ENCODE results near the gene ALDH1B1. TPM values are rescaled to one million over a fixed set of nuclear protein-coding genes. Genes with fewer than 3 reads are reported as not detected.

The ALDH1B1 gene
- total and polyA plus RNA-seq, 2 donors (not counting 3 experiments of a cell fraction or from before 2014, with no cell fraction given) = 11.5 to 20.5 TPM

- Histone ChIP-seq H2AFZ (ENCODE audit: low read depth, low read length) (no peak overlapping the region), H3K9me1 (replicated peaks; ENCODE audit: control insufficient read depth, extremely low read depth, insufficient read depth, low read length) (no peaks in the 10 kb centered on the region), H3K27ac (ENCODE audit: insufficient read depth, low read depth, low read length) (no peak overlapping the region), H3K4me3 (replicated peaks in 1 of 3; ENCODE audit: insufficient read depth in 1 of 3, low read depth in 1 of 3, low read length in 3 of 3) (no peak overlapping the region), H3K9ac (replicated peaks; ENCODE audit: extremely low read depth, insufficient read depth, low read length) (no peak overlapping the region), H3K36me3 (ENCODE audit: control insufficient read depth in 2 of 2, extremely low read depth in 1 of 2, insufficient read depth in 2 of 2, low read length in 2 of 2) (no peaks in the 10 kb centered on the region), H3K9me3 (replicated peaks; ENCODE audit: control insufficient read depth, insufficient read depth, low read length) (no peaks in the 10 kb centered on the region), H4K20me1 (replicated peaks; ENCODE audit: control insufficient read depth, extremely low read depth, insufficient read depth, low read length) (no peaks in the 10 kb centered on the region), H3K4me1 (ENCODE audit: control insufficient read depth, extremely low read depth, insufficient read depth, low read length) (no peaks in the 10 kb centered on the region), H3K27me3 (ENCODE audit: control insufficient read depth in 2 of 2, insufficient read depth in 2 of 2, low read length in 2 of 2) (peaks cover 11 to 14% of the 10 kb centered on the region in 2 experiments), H3K79me2 (ENCODE audit: control insufficient read depth, insufficient read depth, low read length) (no peaks in the 10 kb centered on the region), H3K4me2 (ENCODE audit: insufficient read depth, low read length) (no peak overlapping the region)
- no peak for FAIRE-seq
- no peak for DNase-seq (ENCODE audit: low read depth, low spot score)
- ChIA-PET POLR2A (no interaction called here), CTCF (interaction anchor here (0.9 to 1.1 kb wide), 2 partner anchors 8 to 11 kb away, joined by 3 read pairs; no protein-coding TSS in a partner anchor)
- intact Hi-C loops (cut with micrococcal nuclease) = no loop called here
- BruUV-seq (replicated peaks) = no TSS peak
- TF ChIP-seq POLR2A (IDR thresholded peaks at IDR 0.05; ENCODE audit: low read depth, low read length) (no peak), POLR2AphosphoS5 (IDR thresholded peaks at IDR 0.05; ENCODE audit: insufficient read depth, low read depth, low read length) (no peak), FOS (IDR thresholded peaks at IDR 0.05; ENCODE audit: borderline replicate concordance, insufficient read depth, low read length) (no peak), GATA2 (IDR thresholded peaks at IDR 0.05; ENCODE audit: insufficient read depth, insufficient read length, low read depth, low read length) (no peak), MYC (IDR thresholded peaks at IDR 0.05; ENCODE audit: low read depth, low read length) (no peak), EZH2 (IDR thresholded peaks at IDR 0.05; ENCODE audit: borderline replicate concordance, low read depth, low read length, severe bottlenecking) (no peak), MAX (IDR thresholded peaks at IDR 0.05; ENCODE audit: insufficient read depth, insufficient read length) (no peak)
- dilution Hi-C loops (cut with MboI; ENCODE audit: extremely low pct_ligation_motif_present, low sequenced_read_pairs) = no loop called here
These were observed 16.2 kb downstream of the ALDH1B1 start for GRCh38 chr9:38408719-38409118.

GRCh38 chr9:38412751-38413150 lies 20.2 kb downstream of the ALDH1B1 start:
- TF ChIP-seq MAX (IDR thresholded peaks at IDR 0.05; ENCODE audit: insufficient read depth, insufficient read length) (no peak), MYC (IDR thresholded peaks at IDR 0.05; ENCODE audit: low read depth, low read length) (no peak), EZH2 (IDR thresholded peaks at IDR 0.05; ENCODE audit: borderline replicate concordance, low read depth, low read length, severe bottlenecking) (no peak), FOS (IDR thresholded peaks at IDR 0.05; ENCODE audit: borderline replicate concordance, insufficient read depth, low read length) (no peak), POLR2A (IDR thresholded peaks at IDR 0.05; ENCODE audit: low read depth, low read length) (no peak)
- H4K20me1 ChIP-seq (replicated peaks; ENCODE audit: control insufficient read depth, extremely low read depth, insufficient read depth, low read length) = no peaks in the 10 kb centered on the region
- H3K79me2 ChIP-seq (ENCODE audit: control insufficient read depth, insufficient read depth, low read length) = no peaks in the 10 kb centered on the region
- ChIA-PET CTCF (no interaction called here), POLR2A (no interaction called here)
- dilution Hi-C loops (cut with MboI; ENCODE audit: extremely low pct_ligation_motif_present, low sequenced_read_pairs) = no loop called here
- BruUV-seq (replicated peaks) = no TSS peak
- no peak overlapping the region for H3K9ac ChIP-seq (replicated peaks; ENCODE audit: extremely low read depth, insufficient read depth, low read length)
- H2AFZ ChIP-seq (ENCODE audit: low read depth, low read length) = no peak overlapping the region
- no peak overlapping the region for H3K4me3 ChIP-seq (replicated peaks in 1 of 3; ENCODE audit: insufficient read depth in 1 of 3, low read depth in 1 of 3, low read length in 3 of 3)
- no peaks in the 10 kb centered on the region for H3K36me3 ChIP-seq (ENCODE audit: control insufficient read depth in 2 of 2, extremely low read depth in 1 of 2, insufficient read depth in 2 of 2, low read length in 2 of 2)
- H3K9me1 ChIP-seq (replicated peaks; ENCODE audit: control insufficient read depth, extremely low read depth, insufficient read depth, low read length) = no peaks in the 10 kb centered on the region
- no peaks in the 10 kb centered on the region for H3K4me1 ChIP-seq (ENCODE audit: control insufficient read depth, extremely low read depth, insufficient read depth, low read length)
- intact Hi-C loops (cut with micrococcal nuclease) = no loop called here
- FAIRE-seq (no peak), DNase-seq (ENCODE audit: low read depth, low spot score) (no peak)
- no peaks in the 10 kb centered on the region for H3K9me3 ChIP-seq (replicated peaks; ENCODE audit: control insufficient read depth, insufficient read depth, low read length)
- H3K27ac ChIP-seq (ENCODE audit: insufficient read depth, low read depth, low read length) = no peak overlapping the region
- no peak overlapping the region for H3K4me2 ChIP-seq (ENCODE audit: insufficient read depth, low read length)
- peaks cover 15 to 20% of the 10 kb centered on the region in 2 experiments for H3K27me3 ChIP-seq (ENCODE audit: control insufficient read depth in 2 of 2, insufficient read depth in 2 of 2, low read length in 2 of 2)

All from endothelial cell of umbilical vein (primary cell).